ENCODE measurements around the gene TEKT5. TPM values are rescaled to one million over a fixed set of nuclear protein-coding genes. Genes with fewer than 3 reads are reported as not detected.

TEKT5 gene
- total and polyA plus RNA-seq, 2 experiments from 2014 or later = not detected

- no peaks in the 10 kb centered on the region for H3K27me3 ChIP-seq (replicated peaks; ENCODE audit: insufficient read depth)
- TF ChIP-seq EZH2 (IDR thresholded peaks at IDR 0.05; ENCODE audit: insufficient read depth, poor library complexity, severe bottlenecking) (no peak), EZH2phosphoT487 (IDR thresholded peaks at IDR 0.05; ENCODE audit: insufficient read depth, low read depth) (no peak)
These were observed 46.1 kb upstream of the TEKT5 start for GRCh38 chr16:10740845-10741208.

DNA sequence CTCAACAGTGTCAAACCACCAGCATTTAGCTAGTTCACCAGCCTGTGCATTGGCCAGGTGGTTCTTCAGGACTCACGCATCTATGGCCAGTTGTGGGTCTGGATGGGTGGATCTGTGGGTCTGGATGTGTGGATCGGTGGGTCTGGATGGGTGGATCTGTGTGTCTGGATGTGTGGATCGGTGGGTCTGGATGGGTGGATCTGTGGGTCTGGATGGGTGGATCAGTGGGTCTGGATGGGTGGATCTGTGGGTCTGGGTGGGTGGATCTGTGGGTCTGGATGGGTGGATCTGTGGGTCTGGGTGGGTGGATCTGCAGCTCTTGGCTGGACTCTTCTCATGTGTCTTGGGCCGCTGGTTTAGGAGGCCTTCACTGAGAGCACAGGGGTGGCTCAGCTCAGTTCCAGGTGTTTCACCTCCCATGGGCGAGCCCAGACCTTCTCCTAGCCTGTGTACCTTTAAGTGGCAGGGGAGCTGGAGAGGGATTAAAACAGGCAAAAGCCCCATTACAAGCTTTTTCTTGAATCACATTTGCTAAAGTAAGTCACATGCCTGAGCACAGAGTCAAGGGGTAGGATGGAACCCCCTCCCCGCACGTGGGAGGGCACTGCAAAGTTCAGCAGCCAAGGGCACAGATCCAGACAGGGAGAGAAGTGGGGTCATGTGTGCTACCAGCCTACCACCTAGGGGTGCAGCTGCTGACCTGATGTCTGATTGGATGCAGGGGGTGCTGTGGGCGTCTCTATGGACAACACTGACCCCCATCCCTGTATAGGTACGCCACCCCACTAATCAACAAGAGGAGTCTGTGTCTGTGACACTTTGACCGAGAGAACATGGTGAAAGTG, 45.5 kb upstream of the TEKT5 start:
- no peaks in the 10 kb centered on the region for H3K27me3 ChIP-seq (replicated peaks; ENCODE audit: insufficient read depth)
- peaks cover 8% of the 10 kb centered on the region for H3F3A ChIP-seq (ENCODE audit: insufficient read depth)
- no peak overlapping the region for H3K27ac ChIP-seq
- H4K20me1 ChIP-seq (ENCODE audit: insufficient read depth) = no peaks in the 10 kb centered on the region
- H3K9me2 ChIP-seq (ENCODE audit: insufficient read depth) = no peaks in the 10 kb centered on the region
- TF ChIP-seq EZH2phosphoT487 (IDR thresholded peaks at IDR 0.05; ENCODE audit: insufficient read depth, low read depth) (no peak), EZH2 (IDR thresholded peaks at IDR 0.05; ENCODE audit: insufficient read depth, poor library complexity, severe bottlenecking) (no peak)
- H2AFZ ChIP-seq = no peak overlapping the region
- no peak overlapping the region for H3K9ac ChIP-seq
- in situ Hi-C loops (cut with MboI) = loop anchor here (10.0 to 25.0 kb wide), 3 partner anchors 475 to 1803 kb away; no protein-coding TSS in a partner anchor
- 92% methylated on average over 10 of the region's 10 CpGs for WGBS, 2 experiments (ENCODE audit: low coverage in 1 of 2, low lambda C conversion rate in 2 of 2, missing lambda C conversion rate in 2 of 2)
- no peak overlapping the region for H3K4me3 ChIP-seq
- peaks cover 3% of the 10 kb centered on the region; the same call in 1 of the 2 replicates for H3K79me2 ChIP-seq (ENCODE audit: insufficient read depth)
- H3K4me1 ChIP-seq (ENCODE audit: insufficient read depth) = peaks cover 23% of the 10 kb centered on the region
- no peaks in the 10 kb centered on the region for H3K9me3 ChIP-seq (ENCODE audit: low read depth)
- no peaks in the 10 kb centered on the region for H3K36me3 ChIP-seq (ENCODE audit: low read depth)
- DNase-seq = no peak
- no peak overlapping the region for H3K4me2 ChIP-seq (ENCODE audit: unreplicated experiment)

More at GRCh38 chr16:10740845-10741208, 46.1 kb upstream of the TEKT5 start:
- H3K36me3 ChIP-seq (ENCODE audit: low read depth) = no peaks in the 10 kb centered on the region
- H2AFZ ChIP-seq = no peak overlapping the region
- H3K27ac ChIP-seq = no peak overlapping the region
- 81 to 84% methylated on average over 2 of the region's 2 CpGs for WGBS, 2 experiments (ENCODE audit: low coverage in 1 of 2, low lambda C conversion rate in 2 of 2, missing lambda C conversion rate in 2 of 2)
- H3K9me3 ChIP-seq (ENCODE audit: low read depth) = no peaks in the 10 kb centered on the region
- H3F3A ChIP-seq (ENCODE audit: insufficient read depth) = peaks cover 8% of the 10 kb centered on the region
- H3K79me2 ChIP-seq (ENCODE audit: insufficient read depth) = peaks cover 8% of the 10 kb centered on the region; the same call in 1 of the 2 replicates
- H3K4me3 ChIP-seq = no peak overlapping the region
- no peaks in the 10 kb centered on the region for H4K20me1 ChIP-seq (ENCODE audit: insufficient read depth)
- peaks cover 23% of the 10 kb centered on the region for H3K4me1 ChIP-seq (ENCODE audit: insufficient read depth)
- no peak overlapping the region for H3K9ac ChIP-seq
- in situ Hi-C loops (cut with MboI) = loop anchor here (25.0 kb wide), 2 partner anchors 1604 to 1804 kb away; no protein-coding TSS in a partner anchor
- no peak for DNase-seq
- no peak overlapping the region for H3K4me2 ChIP-seq (ENCODE audit: unreplicated experiment)
- no peaks in the 10 kb centered on the region for H3K9me2 ChIP-seq (ENCODE audit: insufficient read depth)

DNA sequence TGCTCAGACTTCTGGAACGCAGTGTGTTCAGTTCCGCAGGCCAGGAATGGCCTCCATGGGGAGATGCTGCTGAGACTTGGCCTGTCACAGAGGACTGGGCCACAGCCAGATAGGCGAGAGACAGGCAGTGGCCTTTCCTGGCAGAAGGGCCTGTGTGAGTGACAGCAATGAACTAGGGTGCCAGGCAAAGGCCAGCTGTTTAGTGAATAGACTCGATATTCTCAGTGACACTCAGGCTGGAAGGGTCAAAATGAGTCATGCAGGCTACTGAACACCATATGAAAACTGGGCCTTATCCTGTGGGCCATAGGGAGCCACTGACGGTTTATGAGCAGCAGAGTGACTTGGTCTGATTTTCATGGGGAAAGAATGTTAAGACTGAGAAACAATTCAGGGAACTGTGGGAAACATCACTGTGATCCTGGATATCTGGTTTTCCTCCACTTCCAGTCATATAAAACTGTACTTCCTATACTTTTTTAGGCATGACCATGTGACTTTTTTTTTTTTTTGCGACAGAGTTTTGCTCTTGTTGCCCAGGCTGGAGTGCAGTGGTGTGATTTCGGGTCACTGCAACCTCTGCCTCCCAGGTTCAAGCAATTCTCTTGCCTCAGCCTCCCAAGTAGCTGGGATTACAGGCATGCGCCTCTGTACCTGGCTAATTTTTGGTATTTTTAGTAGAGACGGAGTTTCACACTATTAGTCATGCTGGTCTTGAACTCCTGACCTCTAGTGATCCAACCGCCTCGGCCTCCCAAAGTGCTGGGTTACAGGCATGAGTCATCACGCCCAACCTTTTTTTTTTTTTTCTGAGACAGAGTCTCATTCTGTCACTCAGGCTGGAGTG, 43.7 kb upstream of the TEKT5 start:
- Histone ChIP-seq H3K4me3 (no peak overlapping the region), H4K20me1 (ENCODE audit: insufficient read depth) (no peaks in the 10 kb centered on the region), H3K9me3 (ENCODE audit: low read depth) (no peaks in the 10 kb centered on the region), H3K36me3 (ENCODE audit: low read depth) (no peaks in the 10 kb centered on the region), H3K9ac (peak overlapping the region; percentile 7; the same call in 1 of the 2 replicates), H3K4me2 (ENCODE audit: unreplicated experiment) (no peak overlapping the region), H3K27ac (peak overlapping the region; percentile 54), H3K27me3 (replicated peaks; ENCODE audit: insufficient read depth) (no peaks in the 10 kb centered on the region), H3F3A (ENCODE audit: insufficient read depth) (peaks cover 8% of the 10 kb centered on the region; the same call in 1 of the 2 replicates), H3K4me1 (ENCODE audit: insufficient read depth) (peaks cover 19% of the 10 kb centered on the region), H2AFZ (peak overlapping the region; percentile 63), H3K9me2 (ENCODE audit: insufficient read depth) (no peaks in the 10 kb centered on the region), H3K79me2 (ENCODE audit: insufficient read depth) (no peaks in the 10 kb centered on the region)
- no peak for TF ChIP-seq EZH2 (IDR thresholded peaks at IDR 0.05; ENCODE audit: insufficient read depth, poor library complexity, severe bottlenecking)
- peak; percentile 79 for DNase-seq
- 21 to 23% methylated on average over 11 to 12 of the region's 12 CpGs for WGBS, 2 experiments (ENCODE audit: low coverage in 1 of 2, low lambda C conversion rate in 2 of 2, missing lambda C conversion rate in 2 of 2)
- in situ Hi-C loops (cut with MboI) = loop anchor here (10.0 to 25.0 kb wide), 3 partner anchors 474 to 1801 kb away; no protein-coding TSS in a partner anchor

- 38 to 39% methylated on average over 12 of the region's 12 CpGs for WGBS, 2 experiments (ENCODE audit: low coverage in 1 of 2, low lambda C conversion rate in 2 of 2, missing lambda C conversion rate in 2 of 2)
- no peak overlapping the region for H3K9ac ChIP-seq
- H3F3A ChIP-seq (ENCODE audit: insufficient read depth) = peaks cover 8% of the 10 kb centered on the region; the same call in 1 of the 2 replicates
- no peaks in the 10 kb centered on the region for H3K79me2 ChIP-seq (ENCODE audit: insufficient read depth)
- H4K20me1 ChIP-seq (ENCODE audit: insufficient read depth) = no peaks in the 10 kb centered on the region
- peaks cover 16% of the 10 kb centered on the region for H3K4me1 ChIP-seq (ENCODE audit: insufficient read depth)
- H2AFZ ChIP-seq = peak overlapping the region; percentile 63; the same call in 1 of the 2 replicates
- TF ChIP-seq EZH2phosphoT487 (IDR thresholded peaks at IDR 0.05; ENCODE audit: insufficient read depth, low read depth) = no peak
- no peak for TF ChIP-seq EZH2 (IDR thresholded peaks at IDR 0.05; ENCODE audit: insufficient read depth, poor library complexity, severe bottlenecking)
- H3K27ac ChIP-seq = no peak overlapping the region
- H3K27me3 ChIP-seq (replicated peaks; ENCODE audit: insufficient read depth) = no peaks in the 10 kb centered on the region
- no peak overlapping the region for H3K4me3 ChIP-seq
- peak; percentile 66 for DNase-seq
- H3K9me3 ChIP-seq (ENCODE audit: low read depth) = no peaks in the 10 kb centered on the region
- no peak overlapping the region for H3K4me2 ChIP-seq (ENCODE audit: unreplicated experiment)
- in situ Hi-C loops (cut with MboI) = loop anchor here (10.0 to 25.0 kb wide), 3 partner anchors 472 to 1800 kb away; no protein-coding TSS in a partner anchor
- no peaks in the 10 kb centered on the region for H3K9me2 ChIP-seq (ENCODE audit: insufficient read depth)
- H3K36me3 ChIP-seq (ENCODE audit: low read depth) = no peaks in the 10 kb centered on the region
These were observed 42.4 kb upstream of the TEKT5 start for GRCh38 chr16:10737068-10737625.
